ENCODE results near the gene CD1B. TPM values are rescaled to one million over a fixed set of nuclear protein-coding genes. Genes with fewer than 3 reads are reported as not detected.

CD1B gene
- total RNA-seq, 1 donor from 2014 or later, result not detected

GRCh38 chr1:158327481-158327880 lies 3.9 kb downstream of the CD1B start:
- no peak for FAIRE-seq
- Histone ChIP-seq H3K9ac (ENCODE audit: low read length) (no peak overlapping the region), H3K4me2 (ENCODE audit: low read length) (no peak overlapping the region), H3K9me3 (ENCODE audit: insufficient read depth, low read depth, low read length) (no peaks in the 10 kb centered on the region), H3K4me1 (ENCODE audit: insufficient read depth, low read length) (no peaks in the 10 kb centered on the region), H2AFZ (ENCODE audit: low read depth, low read length) (no peak overlapping the region), H3K27ac (ENCODE audit: low read depth, low read length) (no peak overlapping the region), H3K4me3 (ENCODE audit: insufficient read depth, low read depth, low read length) (no peak overlapping the region), H3K79me2 (ENCODE audit: insufficient read depth, low read length) (no peaks in the 10 kb centered on the region), H4K20me1 (ENCODE audit: insufficient read depth, low read length) (no peaks in the 10 kb centered on the region), H3K27me3 (ENCODE audit: insufficient read depth, low read length) (no peaks in the 10 kb centered on the region), H3K36me3 (ENCODE audit: insufficient read depth, low read length) (no peaks in the 10 kb centered on the region)
- Mint-ChIP-seq H3K4me1 (ENCODE audit: low read depth, unreplicated experiment) (no peaks in the 10 kb centered on the region), H3K9me3 (ENCODE audit: unreplicated experiment) (no peaks in the 10 kb centered on the region), H3K27me3 (ENCODE audit: low read depth, unreplicated experiment) (no peaks in the 10 kb centered on the region), H3K4me3 (ENCODE audit: unreplicated experiment) (no peak overlapping the region), H3K27ac (ENCODE audit: unreplicated experiment) (no peak overlapping the region), H3K36me3 (ENCODE audit: low read depth, unreplicated experiment) (no peaks in the 10 kb centered on the region)
- DNase-seq (ENCODE audit: low read depth), result no peak
- no peak for TF ChIP-seq EZH2 (IDR thresholded peaks at IDR 0.05; ENCODE audit: insufficient read depth, low read length)
- no peak for TF ChIP-seq CTCF (IDR thresholded peaks at IDR 0.05; ENCODE audit: insufficient read depth, low read depth, low read length)

- FAIRE-seq, result no peak
Observed at GRCh38 chr1:158324395-158324794, 6.9 kb downstream of the CD1B start.

More at GRCh38 chr1:158324395-158324794, 6.9 kb downstream of the CD1B start:
- Mint-ChIP-seq H3K27ac (ENCODE audit: unreplicated experiment) (no peak overlapping the region), H3K36me3 (ENCODE audit: low read depth, unreplicated experiment) (no peaks in the 10 kb centered on the region), H3K27me3 (ENCODE audit: low read depth, unreplicated experiment) (peaks cover 1% of the 10 kb centered on the region), H3K4me1 (ENCODE audit: low read depth, unreplicated experiment) (no peaks in the 10 kb centered on the region), H3K9me3 (ENCODE audit: unreplicated experiment) (no peaks in the 10 kb centered on the region), H3K4me3 (ENCODE audit: unreplicated experiment) (no peak overlapping the region)
- Histone ChIP-seq H4K20me1 (ENCODE audit: insufficient read depth, low read length) (no peaks in the 10 kb centered on the region), H3K4me1 (ENCODE audit: insufficient read depth, low read length) (no peaks in the 10 kb centered on the region), H3K36me3 (ENCODE audit: insufficient read depth, low read length) (no peaks in the 10 kb centered on the region), H3K27ac (ENCODE audit: low read depth, low read length) (no peak overlapping the region), H2AFZ (ENCODE audit: low read depth, low read length) (no peak overlapping the region), H3K79me2 (ENCODE audit: insufficient read depth, low read length) (no peaks in the 10 kb centered on the region), H3K4me2 (ENCODE audit: low read length) (no peak overlapping the region), H3K27me3 (ENCODE audit: insufficient read depth, low read length) (no peaks in the 10 kb centered on the region), H3K9ac (ENCODE audit: low read length) (no peak overlapping the region), H3K4me3 (ENCODE audit: insufficient read depth, low read depth, low read length) (no peak overlapping the region), H3K9me3 (ENCODE audit: insufficient read depth, low read depth, low read length) (no peaks in the 10 kb centered on the region)
- DNase-seq (ENCODE audit: low read depth), result no peak
- no peak for TF ChIP-seq CTCF (IDR thresholded peaks at IDR 0.05; ENCODE audit: insufficient read depth, low read depth, low read length)
- no peak for TF ChIP-seq EZH2 (IDR thresholded peaks at IDR 0.05; ENCODE audit: insufficient read depth, low read length)
